HG03342 (cell line): ENCODE data around the gene SPATC1L.
"Not testable (repeated sequence)": the region's sequence is repeated elsewhere in the genome, so short reads cannot be mapped to it uniquely, and the experiment has no call there.

ENCODE experiments used
- ATAC-seq: cut with Tn5 transposase; IDR thresholded peaks from one replicate; pipeline ENCODE4 v1.9.1; 2021; ENCODE audit warnings: mild to moderate bottlenecking, moderate library complexity; ENCODE audit not compliant: unreplicated experiment

The SPATC1L gene

DNA sequence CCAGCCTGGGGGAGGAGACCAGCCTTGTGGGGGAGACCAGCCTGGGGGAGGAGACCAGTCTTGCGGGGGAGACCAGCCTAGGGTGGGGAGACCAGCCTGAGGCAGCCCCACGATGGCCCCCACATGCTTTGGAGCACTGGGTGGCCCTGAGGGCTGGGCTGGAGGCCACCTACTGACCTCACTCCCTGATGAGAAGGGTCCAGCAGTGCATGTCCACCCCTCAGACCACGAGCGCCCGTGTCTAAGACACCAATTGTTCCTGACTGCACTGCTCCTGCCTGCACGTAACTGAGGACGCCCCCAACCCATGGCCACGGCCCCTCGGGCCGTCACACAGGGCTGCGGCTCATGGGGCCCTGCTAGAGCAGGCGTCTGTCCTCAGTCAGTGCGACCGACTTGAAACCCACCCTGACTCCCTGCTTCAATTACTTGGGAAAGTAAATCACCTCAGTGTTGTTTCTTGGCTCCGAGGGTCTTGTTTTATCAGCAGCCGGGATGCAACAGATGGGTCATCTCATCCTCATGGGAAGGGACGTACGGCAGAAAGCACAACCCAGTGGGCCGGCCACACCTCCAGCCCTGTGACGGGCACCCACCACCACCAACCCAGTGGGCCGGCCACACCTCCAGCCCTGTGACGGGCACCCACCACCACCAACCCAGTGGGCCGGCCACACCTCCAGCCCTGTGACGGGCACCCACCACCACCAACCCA lies at the start of gene SPATC1L:
SPATC1L (minus strand) TSS at position 550 of the 715 bp plus-strand sequence. CDS start 1,643 bp downstream, outside the sequence.
- ATAC-seq = no peak

DNA sequence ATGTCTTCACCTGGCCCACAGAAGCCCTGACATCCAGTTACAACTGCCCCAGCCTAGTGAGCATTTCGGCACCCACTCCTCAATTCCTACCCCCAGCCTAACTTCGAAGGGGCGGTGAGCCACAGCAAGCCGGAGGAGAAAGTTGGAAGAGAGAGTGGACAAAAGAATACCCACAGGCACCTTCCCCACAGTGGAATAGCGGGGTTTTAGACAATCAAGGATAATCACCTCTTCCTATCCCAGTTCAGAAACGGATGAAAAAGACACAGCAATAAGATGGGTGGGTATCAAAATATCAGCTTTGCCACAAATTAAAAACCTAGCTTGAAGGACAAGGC lies 45.6 kb upstream of the SPATC1L start:
- no peak for ATAC-seq

DNA sequence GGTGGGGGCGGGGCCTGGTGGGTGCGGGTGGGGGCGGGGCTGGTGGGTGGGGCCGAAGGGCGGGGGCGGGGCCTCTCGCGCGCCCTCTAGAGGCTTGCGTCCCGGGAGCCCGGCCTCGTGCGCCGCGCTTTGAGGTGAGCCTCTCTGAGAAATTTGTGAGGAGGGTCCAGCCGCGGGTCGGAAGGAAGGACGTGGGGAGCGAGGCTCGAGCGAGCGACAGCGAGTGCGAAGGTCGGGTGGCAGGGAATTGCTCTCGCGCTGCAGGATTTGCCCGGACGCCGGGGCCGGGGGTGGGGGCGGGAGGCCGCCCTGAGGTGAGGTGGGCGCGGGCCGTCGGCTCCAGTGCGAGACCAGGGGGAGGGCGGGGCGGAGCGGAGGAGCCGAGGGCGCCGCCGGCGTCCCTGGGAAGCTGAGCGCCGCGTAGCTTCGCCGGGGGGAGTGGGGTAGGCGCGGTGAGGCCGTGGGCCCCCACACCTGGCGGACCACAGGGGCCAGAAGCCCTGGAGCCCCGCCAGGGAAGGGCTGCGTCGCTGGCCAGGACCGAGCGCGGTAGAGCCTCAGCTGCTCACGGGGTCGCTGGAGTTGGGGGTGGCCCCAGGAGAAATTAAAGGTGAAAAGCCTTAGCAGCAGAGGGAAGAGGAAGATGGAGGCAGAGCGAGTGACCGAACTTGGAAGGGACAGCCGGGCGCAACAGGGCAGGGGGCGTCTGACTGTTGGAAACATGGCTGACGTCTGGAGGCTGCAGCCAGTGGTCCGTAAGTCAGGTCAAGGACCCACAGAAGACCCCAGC lies 45.1 kb upstream of the SPATC1L start:
- peak; percentile 28 for ATAC-seq

DNA sequence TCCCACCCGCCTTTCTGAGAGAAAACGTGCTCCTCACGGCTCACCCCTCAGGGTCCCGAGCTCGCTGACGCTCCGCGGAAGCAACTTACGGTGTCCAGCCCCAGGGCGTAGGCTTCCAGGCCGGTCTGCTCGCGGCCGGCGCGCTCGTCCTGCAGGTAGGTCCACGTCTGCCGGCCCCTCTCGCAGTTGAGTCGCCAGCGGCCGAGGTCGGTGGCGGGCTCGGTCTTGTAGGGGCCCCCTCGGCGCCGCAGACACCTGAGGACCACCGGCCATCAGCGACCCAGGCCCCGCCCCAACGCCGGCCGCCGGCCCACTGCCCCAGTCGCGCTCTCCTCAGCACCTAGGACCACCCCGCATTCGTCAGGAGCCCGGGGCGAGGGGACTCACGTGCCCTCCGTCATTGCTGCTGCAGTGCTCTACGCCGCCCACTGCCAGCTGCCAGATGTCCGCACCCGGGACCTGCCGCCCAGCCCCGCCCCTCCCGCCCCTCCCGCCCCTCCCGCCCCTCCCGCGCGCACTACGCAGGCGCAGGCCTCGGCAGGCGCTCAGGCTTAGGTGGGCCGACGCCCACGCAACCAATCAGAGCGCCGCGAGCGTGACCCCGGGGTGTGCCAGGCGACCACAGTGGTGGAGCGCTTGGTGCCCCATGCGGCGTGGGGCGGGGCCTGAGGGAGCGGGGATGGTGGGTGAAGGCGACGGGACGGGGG lies 44.2 kb upstream of the SPATC1L start, which contains the start of gene LSS:
LSS (minus strand) TSS at position 430 of the 707 bp plus-strand sequence; CDS start at position 401, 29 bp downstream.
- peak; percentile 83 for ATAC-seq

DNA sequence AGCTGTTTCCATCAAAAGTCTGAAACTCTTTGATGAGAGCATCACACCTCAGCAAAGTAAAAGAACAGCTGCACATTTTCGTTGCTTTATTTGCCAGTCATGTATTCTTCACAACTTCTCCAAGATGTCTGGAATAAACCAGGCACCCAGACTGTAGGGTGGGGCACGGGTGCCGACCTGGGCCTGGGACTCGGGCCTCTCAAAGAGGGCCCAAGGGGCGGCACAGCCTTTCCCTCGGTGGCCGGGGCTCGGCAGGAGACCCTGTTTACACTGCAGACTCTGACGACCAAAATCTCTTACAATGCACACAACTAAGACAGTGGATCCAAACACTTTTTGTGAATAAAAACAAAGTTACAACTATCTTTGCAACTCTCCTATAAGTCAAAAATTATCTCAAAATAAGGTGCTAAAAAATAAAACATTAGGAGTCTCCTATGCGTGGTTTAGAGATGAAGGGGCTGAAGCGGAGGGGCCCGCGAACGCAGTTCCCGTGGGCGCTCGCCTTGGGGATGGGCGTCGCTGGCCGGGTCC lies 43.6 kb upstream of the SPATC1L start:
- ATAC-seq = no peak

DNA sequence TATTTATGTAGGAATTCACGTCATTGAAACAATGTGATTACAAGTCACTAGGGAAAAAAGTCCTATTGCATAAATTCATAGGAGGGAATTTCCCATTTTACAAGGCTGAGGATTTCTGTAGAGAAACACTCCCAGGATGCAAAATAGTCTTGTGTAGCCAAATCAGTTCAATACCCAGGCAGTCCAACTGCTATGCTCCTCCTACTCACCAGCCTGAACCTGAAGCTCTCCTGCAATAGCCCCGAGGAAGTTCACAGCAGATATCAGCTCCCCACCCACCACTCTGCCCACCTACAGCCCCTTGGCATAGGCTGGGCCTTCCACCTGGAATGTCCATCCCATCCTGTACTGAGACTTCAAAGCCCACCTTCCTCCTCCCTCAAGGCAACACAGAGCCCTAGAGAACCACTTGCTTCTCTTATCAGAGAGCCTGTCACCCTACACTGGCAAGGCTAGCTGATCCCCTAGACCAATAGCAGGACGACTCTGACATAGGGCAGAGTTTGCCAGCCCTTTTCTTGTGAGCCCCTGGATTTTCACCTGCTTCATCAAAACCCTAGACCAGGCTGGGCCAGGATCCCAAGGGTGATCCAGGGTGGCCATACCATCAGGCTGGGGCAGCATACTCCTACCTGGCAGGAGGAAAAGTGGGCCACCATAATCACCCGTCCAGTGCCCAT lies 42.8 kb upstream of the SPATC1L start:
- no peak for ATAC-seq

DNA sequence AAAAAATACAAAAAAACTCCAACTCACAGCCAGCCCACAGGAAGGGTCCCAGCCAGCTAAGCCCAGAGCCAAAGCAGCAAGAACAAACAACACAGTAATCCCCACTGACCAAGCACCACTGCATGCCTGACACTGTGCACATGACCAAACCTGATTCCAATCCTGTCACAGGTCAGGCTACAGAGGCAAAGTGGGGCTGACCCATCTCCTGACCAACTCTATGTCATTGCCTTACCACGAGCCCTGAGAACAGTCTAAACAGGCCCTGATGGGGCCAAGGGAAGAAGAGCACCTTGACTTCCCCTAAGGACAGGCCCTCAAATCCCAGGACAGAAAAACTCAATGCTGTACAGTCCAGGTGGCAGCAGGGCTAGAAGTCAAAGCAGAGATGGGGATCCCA lies 41.9 kb upstream of the SPATC1L start:
- no peak for ATAC-seq

DNA sequence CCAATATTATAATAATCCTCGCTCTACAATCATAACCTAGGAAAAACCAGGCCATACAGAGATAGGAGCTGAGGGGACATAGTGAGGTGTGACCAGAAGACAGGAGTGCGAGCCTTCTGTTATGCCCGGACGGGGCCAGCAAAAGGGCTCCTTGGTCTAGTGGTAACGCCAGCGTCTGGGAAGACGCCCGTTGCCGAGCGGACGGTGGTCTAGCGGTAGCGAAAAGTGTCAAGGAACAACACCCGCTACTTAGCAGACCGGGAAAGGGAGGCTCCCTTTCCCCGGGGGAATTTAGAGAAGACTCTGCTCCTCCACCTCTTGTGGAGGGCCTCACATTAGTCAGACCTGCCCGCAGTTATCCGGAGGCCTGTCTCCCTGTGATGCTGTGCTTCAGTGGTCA lies 39.4 kb upstream of the SPATC1L start:
- not testable (repeated sequence) for ATAC-seq

DNA sequence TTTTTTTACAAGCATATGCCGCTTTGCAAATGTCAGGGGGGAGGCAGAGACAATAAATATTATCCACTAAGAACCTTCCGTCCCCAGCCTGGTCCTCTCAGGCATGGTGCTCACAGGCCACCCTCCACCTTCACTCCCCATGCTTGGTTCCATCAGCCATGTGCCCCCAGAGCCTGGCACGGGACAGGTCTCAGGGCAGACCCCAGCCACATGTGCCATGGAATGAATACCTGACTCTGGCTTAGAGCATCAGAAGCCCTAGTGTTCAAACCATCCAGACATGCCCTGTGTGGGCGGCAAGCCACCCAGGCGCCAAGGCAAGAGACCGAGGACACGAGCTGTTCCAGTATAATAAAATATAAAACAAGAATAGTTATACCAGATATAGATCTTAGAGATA lies 39.0 kb upstream of the SPATC1L start:
- ATAC-seq = no peak

DNA sequence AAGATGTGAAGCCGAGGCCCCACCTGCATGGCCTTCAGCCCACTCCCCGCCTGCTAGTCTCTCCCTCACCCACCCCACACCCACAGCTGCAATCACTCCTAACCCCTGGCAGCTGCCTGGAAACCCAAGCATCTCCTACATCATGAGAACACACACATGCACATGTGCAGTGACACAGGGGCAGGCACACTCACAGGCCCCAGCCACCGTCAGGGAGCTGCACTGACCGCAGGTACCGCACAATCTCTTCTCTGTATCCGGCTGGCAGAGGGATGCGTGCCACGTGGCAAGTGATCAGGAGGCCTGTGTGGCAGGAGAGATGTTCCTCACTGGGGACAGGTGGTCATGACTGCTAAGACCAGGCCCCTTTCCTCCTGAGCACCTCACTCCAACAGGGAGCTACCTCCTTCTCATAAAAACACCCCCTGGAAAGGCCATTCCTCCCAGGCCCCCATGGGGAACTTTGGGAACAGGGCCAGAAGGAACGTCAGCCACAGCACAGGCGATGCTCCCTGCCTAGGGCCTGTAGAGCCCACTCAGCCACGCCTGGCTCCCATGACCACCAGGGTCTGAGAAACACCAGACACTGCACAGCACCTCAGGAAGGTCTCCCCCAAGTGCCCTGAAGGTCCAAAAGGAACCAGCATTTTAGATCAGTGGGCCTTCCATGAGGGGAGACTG lies 38.3 kb upstream of the SPATC1L start:
- ATAC-seq = no peak

DNA sequence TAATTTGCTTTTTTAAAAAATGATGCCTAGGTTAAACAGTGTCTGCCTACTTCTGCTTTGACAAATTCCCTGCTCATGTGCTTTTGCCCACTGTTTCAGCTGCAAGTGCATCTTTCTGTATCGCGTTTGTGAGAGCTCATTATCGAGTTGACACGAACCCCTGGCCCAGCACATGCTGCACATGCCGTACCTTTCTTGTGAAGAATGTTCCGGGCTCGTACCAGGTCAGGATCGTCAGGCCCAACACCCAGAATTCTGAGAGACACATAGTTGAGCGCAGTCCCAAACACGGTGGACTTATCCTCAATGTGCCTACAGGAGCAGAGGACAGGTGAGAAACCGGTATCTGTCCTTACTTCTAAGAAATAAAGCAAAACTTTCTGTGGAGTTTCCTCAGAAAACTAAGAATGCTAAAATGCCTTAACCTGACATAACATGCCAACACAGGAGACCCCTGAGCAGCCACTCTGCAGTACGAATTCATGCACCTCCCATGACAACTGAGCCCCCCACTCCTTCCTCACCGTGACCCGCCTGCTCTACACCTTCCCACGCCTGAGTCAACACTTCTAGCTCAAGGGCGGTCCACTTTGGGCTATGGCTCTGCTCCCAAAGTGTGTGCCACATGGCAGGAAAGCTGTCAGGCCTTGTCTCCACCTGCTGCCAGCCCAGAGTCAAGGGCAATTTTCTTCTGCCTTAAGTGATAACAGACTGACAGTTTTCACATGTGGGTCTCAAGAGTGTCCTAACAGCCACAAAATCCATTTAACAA lies 37.6 kb upstream of the SPATC1L start:
- ATAC-seq = no peak

DNA sequence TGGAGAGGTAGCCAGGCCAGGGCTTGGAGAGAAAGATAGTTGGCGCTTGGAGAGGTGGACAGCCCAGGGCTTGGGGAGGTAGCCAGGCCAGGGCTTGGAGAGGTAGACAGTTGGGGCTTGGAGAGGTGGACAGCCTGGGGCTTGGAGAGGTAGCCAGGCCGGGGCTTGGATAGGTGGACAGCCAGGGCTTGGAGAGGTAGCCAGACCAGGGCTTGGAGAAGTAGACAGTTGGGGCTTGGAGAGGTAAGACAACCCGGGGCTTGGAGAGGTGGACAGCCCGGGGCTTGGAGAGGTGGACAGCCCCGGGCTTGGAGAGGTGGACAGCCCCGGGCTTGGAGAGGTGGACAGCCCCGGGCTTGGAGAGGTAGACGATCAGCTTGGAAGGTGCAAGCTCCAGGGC lies 36.6 kb upstream of the SPATC1L start:
- no peak for ATAC-seq

DNA sequence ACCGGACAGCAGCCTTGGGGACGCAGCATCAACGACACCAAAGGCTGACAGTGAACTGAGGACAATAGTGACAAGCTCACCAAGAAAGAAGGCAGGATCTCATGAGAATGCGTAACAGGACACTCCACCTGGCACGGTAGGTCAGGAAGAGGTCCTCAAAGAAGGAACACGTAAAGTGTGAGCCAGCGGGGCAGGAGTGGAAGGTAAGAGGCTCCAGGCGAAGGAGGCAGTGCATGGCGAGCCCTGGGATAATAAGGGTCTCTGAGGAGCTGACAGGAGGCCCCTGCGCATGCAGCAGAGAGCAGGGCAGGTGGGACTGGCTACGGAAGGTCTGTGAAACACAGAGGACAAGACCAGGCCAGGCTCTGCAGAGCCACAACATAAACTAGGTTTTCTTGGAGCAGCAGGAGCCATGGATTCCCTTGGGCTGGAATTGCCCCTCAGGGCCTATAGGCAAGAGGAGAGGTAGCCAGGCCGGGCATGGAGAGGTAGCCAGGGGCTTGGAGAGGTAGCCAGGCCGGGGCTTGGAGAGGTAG lies 36.1 kb upstream of the SPATC1L start:
- ATAC-seq = no peak

DNA sequence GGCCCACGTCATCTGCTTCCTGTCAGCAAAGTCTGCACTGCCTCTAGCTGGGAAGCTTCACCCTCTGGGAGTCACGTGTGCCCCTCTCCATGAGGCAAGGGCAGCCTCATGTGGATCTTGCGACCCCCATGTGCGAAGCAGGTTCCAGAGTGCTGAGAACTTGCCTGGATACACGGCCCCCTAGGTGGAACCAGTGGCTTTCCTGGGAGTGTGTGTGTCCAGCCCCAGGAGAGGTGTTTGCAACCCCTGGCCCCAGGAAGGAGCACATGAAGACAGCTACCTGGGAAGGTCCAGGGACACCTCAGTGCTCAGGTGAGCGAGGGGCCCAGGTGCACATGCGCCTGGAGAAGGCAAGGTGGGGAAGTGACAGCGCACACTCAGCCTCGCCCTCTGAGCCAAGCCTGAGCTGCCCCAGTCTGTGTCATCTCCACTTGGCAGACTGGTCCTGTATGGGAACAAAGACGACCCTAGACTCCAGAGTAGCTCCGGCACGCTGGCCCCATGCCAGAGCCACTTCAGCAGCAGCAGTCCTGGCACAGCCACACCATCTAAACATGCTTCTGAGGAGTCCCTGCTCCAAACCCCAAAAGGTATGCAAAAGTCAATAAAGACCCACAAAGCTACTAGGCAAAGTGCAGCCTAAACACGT lies 35.5 kb upstream of the SPATC1L start:
- ATAC-seq = no peak

DNA sequence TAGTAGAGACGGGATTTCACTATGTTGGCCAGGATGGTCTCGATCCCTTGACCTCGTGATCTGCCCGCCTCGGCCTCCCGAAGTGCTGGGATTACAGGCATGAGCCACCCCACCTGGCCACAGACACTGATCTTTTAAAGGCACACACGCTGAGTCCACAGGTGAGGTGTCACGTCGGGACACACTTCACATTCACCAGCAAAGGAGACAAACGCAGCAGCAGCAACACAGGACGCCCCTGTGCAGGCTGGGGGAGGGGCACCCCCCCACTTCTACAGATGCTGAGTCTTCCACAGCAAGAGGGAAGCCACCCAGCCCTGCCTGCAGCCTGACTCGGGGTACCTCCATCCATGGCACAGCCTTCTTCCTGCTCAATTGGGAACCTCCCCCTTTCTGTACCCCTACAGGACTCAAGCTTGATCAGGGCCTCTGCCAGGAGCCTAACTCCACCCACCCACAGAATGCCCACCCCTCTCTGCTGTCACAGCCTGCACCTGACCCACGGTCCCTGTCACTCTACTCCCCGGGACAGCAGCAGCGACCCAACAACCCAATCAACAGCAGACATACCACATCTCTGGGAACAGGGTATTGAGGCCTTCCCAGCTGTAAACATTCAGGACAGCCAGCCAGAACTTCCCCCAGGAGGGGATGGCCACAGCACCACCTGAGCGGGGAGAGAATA lies 34.8 kb upstream of the SPATC1L start:
- no peak for ATAC-seq

DNA sequence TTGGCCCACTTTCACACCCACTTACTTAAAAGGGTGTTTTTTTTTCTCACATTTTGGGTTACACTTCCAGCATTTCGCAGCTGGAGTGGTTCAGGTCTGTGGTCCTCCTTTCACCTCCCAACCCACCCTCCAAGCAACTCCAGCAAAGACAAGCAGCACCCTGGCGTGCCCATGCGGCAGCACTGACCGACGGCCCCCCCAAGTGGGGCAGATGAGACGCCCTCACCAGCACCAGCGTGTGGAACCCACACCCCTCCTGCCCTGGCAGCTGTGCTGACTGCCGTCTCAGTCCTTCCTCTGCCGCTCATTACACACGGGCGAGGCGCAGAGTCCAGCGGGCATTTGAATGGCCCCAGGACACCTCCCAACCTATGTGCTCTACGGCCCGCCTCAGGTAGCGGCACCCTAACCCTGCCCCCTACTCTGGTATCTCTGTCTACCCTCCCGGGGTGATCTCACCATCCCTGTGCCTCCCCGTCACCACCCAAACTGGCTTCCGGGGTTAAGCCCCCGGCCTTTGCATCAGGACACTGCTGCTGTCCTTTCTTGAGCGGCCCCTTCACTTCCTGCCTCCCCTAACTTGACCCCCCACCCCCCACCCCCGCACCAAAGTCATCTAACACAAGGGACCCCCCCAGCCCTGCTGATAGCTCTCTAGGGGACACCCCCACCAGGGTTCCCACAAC lies 33.4 kb upstream of the SPATC1L start:
- no peak for ATAC-seq

DNA sequence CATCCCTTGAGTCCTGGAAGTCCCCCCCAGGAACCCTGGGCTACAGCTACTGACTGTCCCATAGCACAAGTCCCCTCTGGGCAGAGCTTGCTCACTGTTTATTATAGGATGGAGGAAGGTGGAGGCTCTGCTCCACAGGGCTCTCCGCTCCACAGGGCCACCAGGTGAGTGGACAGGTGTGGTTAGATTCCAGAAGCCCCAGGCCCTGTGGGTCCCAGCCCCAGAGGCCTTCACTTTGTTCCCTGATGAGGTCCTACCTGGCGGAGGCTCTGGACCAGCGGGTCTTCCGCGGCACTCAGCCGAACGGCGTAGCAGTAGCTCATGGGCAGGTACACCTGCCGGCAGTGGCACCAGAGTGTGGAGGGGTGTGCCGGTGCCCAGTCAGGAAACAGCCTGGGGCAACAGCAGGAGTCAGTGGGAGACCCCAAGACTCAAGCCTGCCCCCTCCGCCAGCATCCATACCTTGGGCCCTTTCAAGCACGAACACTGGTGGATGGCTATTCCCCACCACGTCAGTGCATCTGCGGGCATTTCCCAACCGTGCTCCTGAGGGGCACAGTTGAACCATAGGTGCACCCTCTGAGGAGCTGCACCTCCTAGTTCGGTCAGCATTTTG lies 32.0 kb upstream of the SPATC1L start:
- ATAC-seq = no peak
